SU-DHL-6 (cell line): ENCODE measurements around the gene BPIFA2.

Experiments
- H2AFZ ChIP-seq: fragments of 200-600 bp; sonication (generic); 2 replicates; pipeline ENCODE4 v1.6.1; 2014; ENCODE audit warnings: low read depth, mild to moderate bottlenecking, moderate library complexity, mixed read lengths, antibody characterized with exemption, low read length; ENCODE audit not compliant: severe bottlenecking
- H3F3A ChIP-seq: fragments of 200-600 bp; shearing (Covaris generic); 2 replicates; pipeline ENCODE4 v1.6.0; 2016; ENCODE audit warnings: antibody characterized with exemption, mild to moderate bottlenecking; ENCODE audit not compliant: insufficient read depth
- H3K27ac ChIP-seq: fragments of 200-600 bp; sonication (generic); 2 replicates; pipeline ENCODE4 v1.5.1; 2016; ENCODE audit warnings: low read depth, mild to moderate bottlenecking, low read length, moderate library complexity, mixed read lengths
- H3K27me3 ChIP-seq: fragments of 200-600 bp; sonication (generic), shearing (Covaris generic); 2 replicates; pipeline ENCODE4 v1.6.0; 2014; ENCODE audit warnings: mild to moderate bottlenecking, low read length
- H3K36me3 ChIP-seq: fragments of 200-600 bp; sonication (generic); 2 replicates; pipeline ENCODE4 v1.6.1; 2014; ENCODE audit warnings: mild to moderate bottlenecking, low read length, mixed read lengths
- H3K4me2 ChIP-seq: fragments of 300-600, 200-600 bp; shearing (Covaris generic), sonication (generic); 2 replicates; pipeline ENCODE4 v1.6.0; 2014; ENCODE audit warnings: low read length, low read depth, mild to moderate bottlenecking; ENCODE audit not compliant: poor library complexity, severe bottlenecking
- H3K4me3 ChIP-seq: fragments of 200-600 bp; sonication (generic); 2 replicates; pipeline ENCODE4 v1.5.1; 2014; ENCODE audit warnings: antibody characterized with exemption, low read length, mild to moderate bottlenecking, mixed read lengths; ENCODE audit not compliant: insufficient read depth, poor library complexity, severe bottlenecking
- H3K79me2 ChIP-seq: fragments of 200-600 bp; sonication (generic); 2 replicates; pipeline ENCODE4 v1.6.1; 2014; ENCODE audit warnings: mild to moderate bottlenecking, low read length, moderate library complexity; ENCODE audit not compliant: insufficient read depth
- H3K9ac ChIP-seq: fragments of 200-600 bp; sonication (generic); 2 replicates; pipeline ENCODE4 v1.7.0; 2014; ENCODE audit warnings: mild to moderate bottlenecking, low read length
- H3K9me2 ChIP-seq: fragments of 200-600 bp; sonication (generic); replicated peaks from 2 replicates; pipeline ENCODE4 v1.6.1; 2014; ENCODE audit warnings: low read length; ENCODE audit not compliant: insufficient read depth
- H3K9me3 ChIP-seq: fragments of 200-600 bp; sonication (generic); 2 replicates; pipeline ENCODE4 v1.6.1; 2014; ENCODE audit warnings: low read length, mixed read lengths; ENCODE audit not compliant: insufficient read depth
- H4K20me1 ChIP-seq: fragments of 200-600 bp; sonication (generic); 2 replicates; pipeline ENCODE4 v1.6.1; 2014; ENCODE audit warnings: low read depth, mild to moderate bottlenecking, antibody characterized with exemption, low read length, moderate library complexity, mixed read lengths
- CTCF ChIP-seq: fragments of 200-600 bp; sonication (generic); IDR thresholded peaks from one replicate; pipeline ENCODE4 v1.5.1; 2017; ENCODE audit warnings: antibody characterized with exemption, mild to moderate bottlenecking, low read length, moderate library complexity; ENCODE audit not compliant: insufficient read depth, poor library complexity, severe bottlenecking
- EZH2phosphoT487 ChIP-seq: fragments of 200-600 bp; sonication (generic), shearing (Covaris generic); conservative IDR thresholded peaks from 2 replicates; pipeline ENCODE4 v1.6.1; 2018; ENCODE audit warnings: mild to moderate bottlenecking, antibody characterized with exemption, low read length, moderate library complexity, mixed read lengths

The BPIFA2 gene

GRCh38 chr20:33199026-33199425 is 31.1 kb downstream of the BPIFA2 start:
- Histone ChIP-seq H3K27me3 (no peaks in the 10 kb centered on the region), H3K9me3 (no peaks in the 10 kb centered on the region), H3K9me2 (no peaks in the 10 kb centered on the region), H3K9ac (no peak overlapping the region), H4K20me1 (no peaks in the 10 kb centered on the region), H2AFZ (no peak overlapping the region), H3F3A (no peaks in the 10 kb centered on the region), H3K4me2 (no peak overlapping the region), H3K27ac (no peak overlapping the region), H3K36me3 (no peaks in the 10 kb centered on the region), H3K4me3 (no peak overlapping the region), H3K79me2 (no peaks in the 10 kb centered on the region)
- TF ChIP-seq EZH2phosphoT487 = no peak
- TF ChIP-seq CTCF = no peak

GRCh38 chr20:33202451-33202850 is 34.5 kb downstream of the BPIFA2 start:
- Histone ChIP-seq H4K20me1 (no peaks in the 10 kb centered on the region), H3K9ac (no peak overlapping the region), H3K9me2 (no peaks in the 10 kb centered on the region), H3F3A (no peaks in the 10 kb centered on the region), H3K36me3 (no peaks in the 10 kb centered on the region), H2AFZ (no peak overlapping the region), H3K27me3 (no peaks in the 10 kb centered on the region), H3K9me3 (no peaks in the 10 kb centered on the region), H3K4me2 (no peak overlapping the region), H3K79me2 (no peaks in the 10 kb centered on the region), H3K27ac (no peak overlapping the region), H3K4me3 (no peak overlapping the region)
- TF ChIP-seq CTCF (no peak), EZH2phosphoT487 (no peak)

- Histone ChIP-seq H3K27ac (no peak overlapping the region), H3K9me2 (no peaks in the 10 kb centered on the region), H3K4me2 (no peak overlapping the region), H3K4me3 (no peak overlapping the region), H2AFZ (no peak overlapping the region), H3F3A (no peaks in the 10 kb centered on the region), H3K9me3 (no peaks in the 10 kb centered on the region), H3K27me3 (no peaks in the 10 kb centered on the region), H4K20me1 (no peaks in the 10 kb centered on the region), H3K79me2 (no peaks in the 10 kb centered on the region), H3K36me3 (no peaks in the 10 kb centered on the region), H3K9ac (no peak overlapping the region)
- TF ChIP-seq EZH2phosphoT487 = no peak
- no peak for TF ChIP-seq CTCF
Observed at GRCh38 chr20:33203444-33203843, 35.5 kb downstream of the BPIFA2 start.

- Histone ChIP-seq H3K4me3 (no peak overlapping the region), H3K4me2 (no peak overlapping the region), H3K79me2 (no peaks in the 10 kb centered on the region), H3K27me3 (no peaks in the 10 kb centered on the region), H2AFZ (no peak overlapping the region), H3K9ac (no peak overlapping the region), H4K20me1 (no peaks in the 10 kb centered on the region), H3F3A (no peaks in the 10 kb centered on the region), H3K9me2 (no peaks in the 10 kb centered on the region), H3K27ac (no peak overlapping the region), H3K9me3 (no peaks in the 10 kb centered on the region), H3K36me3 (no peaks in the 10 kb centered on the region)
- no peak for TF ChIP-seq EZH2phosphoT487
- no peak for TF ChIP-seq CTCF
Observed at GRCh38 chr20:33209789-33210188, 41.8 kb downstream of the BPIFA2 start.
